HL-60/S4 treated with retinoic acid at 250 ng/mL for 4 days and 3 days (cell line): ENCODE data around the gene KDM4C.

Source experiments
- in situ Hi-C: fragments of 300-500 bp; cut with MboI; formaldehyde crosslinking; loops from 2 replicates; pipeline ENCODE4 v1.7.0; 2022; ENCODE audit warnings: low sequenced_read_pairs

The KDM4C gene

DNA sequence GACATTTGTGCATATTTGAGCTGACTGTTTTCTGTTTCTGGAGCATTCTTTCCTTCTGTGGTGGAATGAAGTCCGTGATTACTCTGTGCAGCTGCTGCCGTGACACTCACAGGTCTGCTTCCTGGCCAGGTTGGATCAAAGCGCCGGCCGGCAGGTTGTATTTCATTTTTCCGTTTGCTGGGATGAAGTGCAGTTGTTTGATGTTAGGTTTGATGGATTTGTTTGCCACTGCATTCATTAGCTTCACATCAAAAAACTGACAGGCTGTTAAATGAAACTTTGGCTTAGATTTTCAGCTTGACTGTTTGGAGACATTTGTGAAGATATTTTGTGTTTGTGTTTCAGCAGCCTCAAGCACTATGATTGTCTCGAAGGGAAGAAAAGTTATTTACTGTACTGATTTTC, 140.1 kb downstream of the KDM4C start:
- in situ Hi-C loops = no loop called here

DNA sequence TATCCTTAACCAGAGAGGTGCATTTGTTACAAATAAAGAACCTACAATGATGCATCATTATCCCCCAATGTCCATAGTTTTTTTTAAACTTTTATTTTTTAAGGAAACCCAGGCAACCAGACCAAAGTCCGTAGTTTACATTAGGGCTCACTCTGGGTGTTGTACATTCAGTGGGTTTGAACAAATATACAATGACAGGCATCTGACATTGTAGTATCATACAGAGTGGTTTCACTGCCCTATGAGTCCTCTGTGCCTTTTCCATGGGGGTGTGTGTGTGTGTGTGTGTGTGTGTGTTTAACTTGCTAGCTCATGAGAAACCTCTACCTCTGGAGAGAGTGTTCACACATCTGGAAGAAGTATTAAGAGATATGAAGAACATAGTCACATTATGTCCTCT, 141.5 kb downstream of the KDM4C start:
- in situ Hi-C loops = no loop called here

GRCh38 chr9:6900440-6900883, 142.7 kb downstream of the KDM4C start:
- in situ Hi-C loops = no loop called here

DNA sequence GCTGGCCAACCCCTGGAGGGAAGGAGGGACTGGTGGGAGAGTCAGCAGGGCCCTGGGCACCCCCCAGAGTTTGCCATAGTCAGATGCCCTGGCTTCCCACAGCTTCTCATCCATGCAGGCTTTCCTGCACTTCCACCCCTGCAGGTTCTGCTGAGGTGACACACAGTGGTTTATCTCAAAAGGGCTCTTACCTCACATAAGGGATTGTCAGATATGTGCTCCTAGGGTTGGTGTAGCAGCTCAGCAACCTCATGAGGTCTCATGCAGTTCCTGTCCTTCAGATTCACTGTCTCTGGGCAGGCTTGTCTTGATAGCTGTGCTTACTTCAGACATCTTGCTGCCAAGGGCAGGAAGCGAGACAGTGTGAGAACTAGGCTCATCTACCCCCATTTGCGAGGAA, 143.4 kb downstream of the KDM4C start:
- in situ Hi-C loops = no loop called here

DNA sequence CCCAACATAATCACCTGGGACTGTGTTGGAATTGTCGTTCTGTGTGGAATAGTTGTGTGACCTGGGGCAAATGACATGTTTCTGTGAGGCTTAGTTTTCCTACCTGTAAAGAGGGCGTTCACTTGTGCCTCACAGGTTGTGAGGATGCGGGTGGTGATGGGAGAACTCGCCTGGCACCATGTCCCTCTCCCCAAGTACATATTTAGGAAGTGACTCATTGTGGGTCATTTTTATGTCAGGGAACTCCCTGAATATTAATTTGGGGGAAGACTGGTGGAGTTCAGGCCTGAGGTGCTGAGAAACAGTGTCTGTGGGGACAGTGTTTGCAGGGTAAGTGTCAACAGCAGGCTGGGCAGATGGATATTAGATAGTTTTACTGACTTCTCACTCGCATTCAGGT, 144.7 kb downstream of the KDM4C start:
- in situ Hi-C loops = no loop called here

- in situ Hi-C loops = no loop called here
Observed at GRCh38 chr9:6904371-6904770, 146.6 kb downstream of the KDM4C start.

DNA sequence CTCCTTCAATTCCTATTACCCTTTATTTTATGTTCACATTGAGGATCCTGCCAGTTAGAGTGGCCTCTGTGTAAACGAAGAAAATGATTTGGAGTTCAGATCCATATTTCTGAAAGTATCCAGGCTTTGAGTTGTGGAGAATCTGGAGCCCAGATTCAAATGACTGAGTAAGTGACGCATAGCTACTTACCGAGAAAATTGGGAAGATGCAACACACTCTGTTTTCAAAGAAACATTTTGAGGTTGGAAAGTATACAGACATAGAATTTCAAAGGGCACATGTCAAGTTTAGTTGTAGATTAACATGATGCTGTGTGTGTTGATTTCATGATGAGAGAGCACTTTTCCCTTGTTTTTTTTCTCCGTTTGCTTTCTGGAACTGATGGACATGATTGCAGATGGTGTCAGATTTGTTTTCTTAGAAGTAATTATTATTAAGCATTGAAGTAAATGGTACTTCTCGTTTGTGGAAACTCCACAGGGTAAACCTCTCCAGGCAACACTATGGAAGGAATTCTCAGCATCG, 148.1 kb downstream of the KDM4C start:
- in situ Hi-C loops = no loop called here

DNA sequence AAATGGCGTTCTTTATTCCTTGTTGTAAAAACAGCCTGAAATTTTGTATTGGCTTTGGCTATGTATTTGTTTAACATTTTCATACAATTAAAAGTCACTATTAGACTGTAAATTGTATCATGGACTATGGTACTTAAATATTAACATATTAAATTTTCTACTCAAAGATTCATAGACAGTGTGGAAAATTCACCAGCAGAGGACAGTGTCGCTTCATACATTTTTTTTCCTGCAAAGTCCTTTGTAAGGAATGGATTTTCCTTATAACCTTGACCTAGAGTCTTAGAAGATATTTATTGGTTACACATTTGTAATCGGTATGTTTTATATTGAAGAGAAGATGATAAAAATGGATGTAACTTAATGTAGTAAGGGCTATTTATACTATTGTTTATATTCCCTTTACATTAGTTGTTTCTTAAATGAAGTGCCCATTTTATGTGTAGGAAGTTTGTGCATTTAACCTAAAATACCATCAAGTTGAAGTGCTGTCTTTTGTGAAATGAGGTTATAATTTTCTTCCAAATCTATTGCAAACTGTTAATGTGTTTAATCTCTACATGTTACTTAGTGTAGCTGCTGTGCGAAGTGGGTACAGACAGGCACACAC, 150.1 kb downstream of the KDM4C start:
- in situ Hi-C loops = no loop called here

DNA sequence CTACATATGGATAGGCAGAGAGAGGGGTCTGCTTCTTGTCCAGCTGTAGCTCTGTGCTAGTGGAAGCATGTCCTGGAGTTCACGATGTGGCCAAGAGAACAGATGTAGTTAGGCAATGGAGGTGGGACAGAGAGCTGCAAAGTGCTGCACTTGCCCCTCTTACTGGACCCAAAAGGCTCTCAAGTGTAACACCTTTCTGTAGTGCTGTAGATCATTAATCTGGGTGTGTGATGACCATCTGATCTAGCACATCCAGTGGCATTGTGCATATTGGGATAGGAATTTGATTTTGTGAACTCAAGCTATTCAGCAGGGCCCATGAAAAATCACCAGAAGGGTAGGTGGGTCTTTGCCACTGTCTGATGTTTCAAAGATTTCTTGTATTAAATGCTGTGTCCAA, 151.4 kb downstream of the KDM4C start:
- in situ Hi-C loops = no loop called here

DNA sequence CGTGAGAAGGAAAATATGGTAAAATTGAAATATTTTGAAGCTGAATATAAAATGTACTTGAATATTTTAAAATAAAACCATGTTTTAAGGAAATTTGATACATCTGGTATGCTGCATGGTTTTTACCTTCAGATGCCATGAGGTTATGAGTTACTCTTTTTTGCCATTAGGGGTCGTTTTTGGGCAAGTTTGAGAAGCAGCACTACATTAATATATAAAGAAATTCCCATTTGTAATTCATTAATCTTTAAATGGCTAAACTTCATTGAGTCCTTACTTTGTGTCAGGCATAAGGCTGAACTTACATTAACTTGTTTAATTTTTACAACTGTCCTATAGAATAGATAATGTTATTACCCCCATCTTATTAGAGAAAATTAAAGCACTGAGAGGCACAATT, 152.3 kb downstream of the KDM4C start:
- in situ Hi-C loops = no loop called here

DNA sequence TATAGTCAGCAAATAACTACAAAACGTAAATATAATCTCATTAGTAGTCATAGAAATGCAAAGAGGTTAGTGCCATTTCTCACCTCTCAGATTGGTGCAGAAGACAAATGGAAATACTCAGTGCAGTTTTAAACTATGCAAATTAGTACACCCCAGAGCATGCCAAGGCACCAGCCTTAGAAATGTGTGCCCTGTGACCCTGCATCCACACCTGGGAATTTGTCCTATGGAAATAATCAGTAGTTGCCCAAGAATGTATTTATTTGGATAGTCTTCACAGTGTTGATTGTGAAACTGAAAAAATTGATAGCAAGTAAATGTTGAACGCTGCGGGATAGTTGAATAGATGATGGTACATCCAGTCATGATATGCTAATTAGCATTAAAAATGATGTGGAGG, 152.7 kb downstream of the KDM4C start:
- in situ Hi-C loops = no loop called here

- in situ Hi-C loops = no loop called here
Observed at GRCh38 chr9:6911901-6912638, 154.3 kb downstream of the KDM4C start.

DNA sequence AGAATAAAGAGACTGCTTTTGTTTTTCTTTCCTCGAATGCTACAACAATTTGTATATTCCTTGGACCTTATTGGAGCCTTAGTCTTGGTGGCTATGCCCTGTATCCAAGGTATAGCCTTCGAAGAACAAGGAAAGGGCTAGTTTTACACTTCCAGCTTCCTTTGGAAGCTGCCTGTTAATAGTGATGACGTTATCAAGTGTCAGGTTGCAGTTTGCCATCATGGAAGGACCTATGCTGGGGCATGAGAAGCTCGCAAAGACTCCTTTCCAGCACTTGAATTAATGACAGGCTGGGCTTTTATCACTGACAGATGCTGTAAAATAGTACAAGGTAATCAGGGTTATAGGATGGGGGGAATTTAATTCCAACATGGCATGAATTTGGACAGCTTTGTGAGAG, 157.9 kb downstream of the KDM4C start:
- in situ Hi-C loops = no loop called here

- in situ Hi-C loops = no loop called here
Observed at GRCh38 chr9:6917162-6917561, 159.4 kb downstream of the KDM4C start.

DNA sequence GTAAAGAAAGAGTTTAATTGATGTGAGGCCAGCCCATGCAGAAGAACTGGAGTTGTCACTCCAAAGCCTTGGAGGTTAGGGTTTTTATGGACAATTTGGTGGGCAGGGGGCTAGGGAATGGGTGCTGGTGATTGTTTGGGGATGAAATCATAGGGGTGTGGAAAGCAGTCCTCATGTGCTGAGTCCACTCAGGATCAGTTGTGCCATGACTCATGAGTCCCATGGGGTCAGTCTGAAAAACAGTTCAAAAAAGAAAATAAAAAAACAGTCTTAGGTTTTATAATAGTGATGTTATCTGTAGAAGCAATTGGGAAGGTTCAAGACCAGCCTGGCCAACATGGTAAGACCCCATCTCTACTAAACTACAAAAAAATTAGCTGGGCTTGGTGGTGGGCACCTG, 162.3 kb downstream of the KDM4C start:
- in situ Hi-C loops = no loop called here

DNA sequence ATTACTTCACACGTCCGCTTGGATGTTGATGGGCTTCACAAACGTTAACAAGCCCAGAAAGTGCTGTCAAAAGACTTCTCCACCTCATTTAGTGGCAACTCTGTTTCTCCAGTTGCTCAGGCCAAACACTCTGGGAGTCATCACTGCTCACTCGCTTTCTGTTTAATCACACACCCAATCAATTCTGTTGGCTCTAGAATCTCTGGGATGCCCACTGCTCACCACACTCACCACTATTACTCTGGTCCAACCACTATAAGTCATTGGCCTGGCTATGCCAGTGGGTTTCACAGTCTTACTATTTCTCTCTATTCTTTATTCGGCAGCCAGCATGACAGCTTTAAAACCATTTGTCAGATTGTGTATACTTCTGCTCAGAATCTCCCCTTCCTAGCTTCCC, 163.5 kb downstream of the KDM4C start:
- in situ Hi-C loops = no loop called here

DNA sequence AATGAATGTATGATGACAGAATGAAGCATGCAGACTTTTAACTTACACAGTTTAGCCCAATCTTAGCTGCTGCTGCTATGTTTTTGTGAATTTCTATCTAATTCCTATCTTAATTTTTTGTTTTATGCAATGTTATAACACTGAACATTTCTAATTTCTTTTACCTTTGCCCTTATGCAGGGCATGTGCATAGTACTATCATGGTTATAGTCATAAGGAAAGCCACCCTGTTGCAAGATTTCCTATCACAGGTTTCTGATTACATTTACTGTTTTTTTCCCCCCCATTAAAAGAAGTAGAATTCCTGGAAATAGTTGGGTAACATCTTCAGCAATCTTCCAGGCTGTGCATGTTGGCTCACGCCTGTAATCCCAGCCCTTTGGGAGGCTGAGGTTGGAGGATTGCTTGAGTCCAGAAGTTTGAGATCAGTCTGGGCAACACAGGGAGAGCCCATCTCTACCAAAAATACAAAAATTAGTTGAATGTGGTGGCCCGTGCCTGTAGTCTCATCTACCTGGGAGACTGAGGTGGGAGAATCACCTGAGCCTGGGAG, 164.4 kb downstream of the KDM4C start:
- in situ Hi-C loops = no loop called here

DNA sequence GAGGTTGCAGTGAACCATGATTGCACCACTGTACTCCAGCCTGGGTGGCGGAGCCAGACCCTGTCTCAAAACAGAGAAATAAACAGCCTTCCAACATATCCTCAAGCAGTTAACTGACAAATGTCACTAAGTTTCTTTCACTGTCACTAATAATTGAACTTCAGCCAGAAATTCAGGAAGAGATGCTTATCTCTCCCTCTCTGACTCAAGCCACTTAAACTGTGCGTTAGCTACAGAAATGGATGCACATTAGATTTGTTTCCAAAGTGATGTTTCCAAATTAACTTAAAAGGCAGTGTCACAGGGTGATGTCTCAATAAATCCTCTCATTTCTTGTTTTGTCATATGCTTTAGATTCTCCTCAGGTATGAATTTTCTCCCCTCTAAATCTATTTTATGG, 164.9 kb downstream of the KDM4C start:
- in situ Hi-C loops = no loop called here

- in situ Hi-C loops = no loop called here
Observed at GRCh38 chr9:6923086-6923485, 165.3 kb downstream of the KDM4C start.

DNA sequence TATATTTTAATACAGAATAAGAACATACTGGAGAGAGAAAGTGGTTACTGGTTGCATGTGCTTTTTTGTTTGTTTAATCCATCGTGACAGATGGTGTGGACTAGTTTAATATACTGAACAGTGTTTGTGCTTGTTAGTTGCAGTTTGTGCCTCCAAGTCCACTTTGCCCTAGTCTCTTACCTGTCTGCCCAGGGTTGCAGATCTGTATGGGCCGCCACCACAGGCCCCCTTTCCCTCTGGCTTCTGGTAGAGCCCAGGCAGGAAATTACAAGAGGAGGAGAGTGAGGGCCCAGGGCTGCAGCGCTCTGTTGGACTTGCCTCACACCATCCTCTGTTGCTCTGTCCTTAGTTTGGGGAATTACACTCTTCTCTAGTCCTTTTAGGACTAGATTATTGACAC, 166.4 kb downstream of the KDM4C start:
- in situ Hi-C loops = no loop called here

DNA sequence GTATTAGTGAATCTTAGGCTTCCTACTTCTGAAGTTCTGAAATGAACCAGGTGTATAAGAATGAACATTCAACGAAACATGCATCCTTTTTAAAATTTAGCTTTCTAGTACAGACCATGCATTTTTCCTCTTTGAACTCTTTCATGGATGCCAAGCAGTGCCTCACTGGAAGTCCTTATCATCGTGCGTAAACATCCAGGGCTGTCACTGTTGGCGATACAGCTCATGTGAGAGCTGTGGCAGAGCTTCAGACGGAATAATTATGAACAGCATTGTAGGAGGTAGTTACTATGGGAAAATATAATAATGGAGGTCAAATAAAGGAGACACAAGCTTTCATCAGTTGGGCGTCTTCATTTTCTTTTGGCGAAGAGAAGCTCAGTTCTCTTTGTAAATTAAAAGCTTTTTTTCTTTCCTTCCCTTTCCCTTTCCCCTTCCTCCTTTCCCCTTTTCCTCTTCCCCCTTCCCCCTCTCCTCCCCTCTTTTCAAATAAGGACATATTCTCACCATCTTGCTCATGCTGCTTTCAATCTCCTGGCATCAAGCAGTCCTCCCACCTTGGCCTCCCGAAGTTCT, 167.3 kb downstream of the KDM4C start:
- in situ Hi-C loops = no loop called here

DNA sequence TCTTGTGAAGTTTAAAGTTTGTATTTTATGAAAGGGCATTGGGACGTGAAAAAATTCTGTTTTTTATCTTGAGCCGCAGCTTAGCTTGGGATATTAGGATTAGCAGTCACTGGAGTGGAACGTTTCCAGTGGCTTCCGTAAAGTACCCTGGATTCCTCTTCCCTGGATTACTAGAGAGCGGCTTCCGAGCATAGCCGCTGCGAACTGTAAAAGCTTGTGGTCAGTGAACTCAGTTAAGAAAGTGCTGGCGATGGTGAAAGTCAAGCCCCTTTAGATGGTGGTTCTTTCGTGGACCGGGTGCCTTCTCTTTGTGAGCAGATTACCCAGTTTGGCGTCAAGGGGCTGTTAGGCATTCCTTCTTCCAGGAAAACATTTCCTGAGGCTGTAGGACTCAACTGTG, 168.1 kb downstream of the KDM4C start:
- in situ Hi-C loops = no loop called here
